AG10803 (cell line): ENCODE data around the gene AGBL1.

Source experiments
- DNase-seq: peaks from one replicate; pipeline ENCODE4 v3.0.0; 2010; ENCODE audit warnings: low read depth
- H3K4me3 ChIP-seq: 2 replicates; pipeline ENCODE4 v1.5.1; 2011; ENCODE audit warnings: mild to moderate bottlenecking, low read length, control low read depth
- TF ChIP-seq, protein P1 (sequence below): conservative IDR thresholded peaks from 2 replicates; pipeline ENCODE4 v1.5.1; 2011; ENCODE audit warnings: mild to moderate bottlenecking, low read length, control low read depth, inconsistent platforms

AGBL1 gene

GRCh38 chr15:86138798-86139197 lies 59.1 kb downstream of the AGBL1 start:
- TF ChIP-seq, protein P1, sequence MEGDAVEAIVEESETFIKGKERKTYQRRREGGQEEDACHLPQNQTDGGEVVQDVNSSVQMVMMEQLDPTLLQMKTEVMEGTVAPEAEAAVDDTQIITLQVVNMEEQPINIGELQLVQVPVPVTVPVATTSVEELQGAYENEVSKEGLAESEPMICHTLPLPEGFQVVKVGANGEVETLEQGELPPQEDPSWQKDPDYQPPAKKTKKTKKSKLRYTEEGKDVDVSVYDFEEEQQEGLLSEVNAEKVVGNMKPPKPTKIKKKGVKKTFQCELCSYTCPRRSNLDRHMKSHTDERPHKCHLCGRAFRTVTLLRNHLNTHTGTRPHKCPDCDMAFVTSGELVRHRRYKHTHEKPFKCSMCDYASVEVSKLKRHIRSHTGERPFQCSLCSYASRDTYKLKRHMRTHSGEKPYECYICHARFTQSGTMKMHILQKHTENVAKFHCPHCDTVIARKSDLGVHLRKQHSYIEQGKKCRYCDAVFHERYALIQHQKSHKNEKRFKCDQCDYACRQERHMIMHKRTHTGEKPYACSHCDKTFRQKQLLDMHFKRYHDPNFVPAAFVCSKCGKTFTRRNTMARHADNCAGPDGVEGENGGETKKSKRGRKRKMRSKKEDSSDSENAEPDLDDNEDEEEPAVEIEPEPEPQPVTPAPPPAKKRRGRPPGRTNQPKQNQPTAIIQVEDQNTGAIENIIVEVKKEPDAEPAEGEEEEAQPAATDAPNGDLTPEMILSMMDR, result no peak
- DNase-seq, result no peak
- no peak overlapping the region for H3K4me3 ChIP-seq

- H3K4me3 ChIP-seq, result no peak overlapping the region
- TF ChIP-seq, protein P1, result 0 out of 2 replicates have a peak, but pooled peaks have one; percentile 7
- no peak for DNase-seq
These were observed 60.2 kb downstream of the AGBL1 start for GRCh38 chr15:86139828-86140227.

GRCh38 chr15:86154705-86155104 lies 75.0 kb downstream of the AGBL1 start:
- TF ChIP-seq, protein P1, result no peak
- H3K4me3 ChIP-seq, result no peak overlapping the region
- DNase-seq, result no peak

DNA sequence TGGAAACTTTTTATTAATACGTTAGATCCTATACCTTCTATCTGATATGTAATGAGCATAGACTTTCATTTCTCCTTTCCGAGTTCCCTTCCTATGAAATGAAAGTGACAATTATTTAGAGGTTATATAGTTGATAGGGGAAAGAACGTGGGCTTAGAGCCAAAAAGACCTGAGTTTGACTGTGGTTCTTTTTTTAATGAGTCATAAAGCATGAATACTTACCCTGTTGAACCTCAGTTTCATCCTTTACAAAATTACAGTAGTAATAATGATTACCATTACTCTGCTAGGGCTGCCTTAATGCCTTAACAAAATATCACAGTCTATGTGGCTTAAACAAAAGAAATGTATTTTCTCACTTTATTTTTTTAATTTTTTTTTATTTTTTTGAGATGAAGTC lies 75.9 kb downstream of the AGBL1 start:
- TF ChIP-seq, protein P1, result no peak
- no peak overlapping the region for H3K4me3 ChIP-seq
- DNase-seq, result no peak

GRCh38 chr15:86157606-86158293 lies 78.1 kb downstream of the AGBL1 start:
- no peak for DNase-seq
- H3K4me3 ChIP-seq, result no peak overlapping the region
- TF ChIP-seq, protein P1, result no peak

- DNase-seq, result no peak
- TF ChIP-seq, protein P1, result no peak
- H3K4me3 ChIP-seq, result no peak overlapping the region
These were observed 79.8 kb downstream of the AGBL1 start for GRCh38 chr15:86159468-86159867.

GRCh38 chr15:86161250-86161649 lies 81.6 kb downstream of the AGBL1 start:
- DNase-seq, result no peak
- no peak overlapping the region for H3K4me3 ChIP-seq
- TF ChIP-seq, protein P1, result no peak
